WTC11 (cell line): ENCODE data around the gene RNF19B. TPM values are rescaled to one million over a fixed set of nuclear protein-coding genes. Genes with fewer than 3 reads are reported as not detected.

Source experiments
- AFF4 ChIP-seq: sonication (generic); formaldehyde crosslinking; IDR thresholded peaks from 2 replicates; pipeline ENCODE4 v1.8.1; 2023; ENCODE audit warnings: mild to moderate bottlenecking, missing genetic modification reagents, borderline replicate concordance
- ATF1 ChIP-seq: sonication (generic); formaldehyde crosslinking; IDR thresholded peaks from 2 replicates; pipeline ENCODE4 v1.8.1; 2023; ENCODE audit warnings: mild to moderate bottlenecking, moderate library complexity, missing genetic modification reagents
- E2F4 ChIP-seq: sonication (generic); formaldehyde crosslinking; IDR thresholded peaks from 2 replicates; pipeline ENCODE4 v1.8.1; 2022; ENCODE audit warnings: low read depth, mild to moderate bottlenecking, moderate library complexity, missing genetic modification reagents, borderline replicate concordance
- E2F5 ChIP-seq: sonication (generic); formaldehyde crosslinking; IDR thresholded peaks from 2 replicates; pipeline ENCODE4 v1.8.1; 2022; ENCODE audit warnings: mild to moderate bottlenecking, moderate library complexity, missing genetic modification reagents
- EMX1 ChIP-seq: fragments of 250-450 bp; sonication (Bioruptor Pico); IDR thresholded peaks from 2 replicates; pipeline ENCODE4 v1.8.0; 2021; ENCODE audit warnings: mild to moderate bottlenecking
- FOXK1 ChIP-seq: sonication (generic); formaldehyde crosslinking; IDR thresholded peaks from 2 replicates; pipeline ENCODE4 v1.8.0; 2022; ENCODE audit warnings: mild to moderate bottlenecking, moderate library complexity, missing genetic modification reagents
- HMGA2 ChIP-seq: fragments of 250-450 bp; sonication (Bioruptor Pico); IDR thresholded peaks from 2 replicates; pipeline ENCODE4 v1.4.0; 2021; ENCODE audit warnings: mild to moderate bottlenecking, moderate library complexity
- KAT7 ChIP-seq: sonication (generic); formaldehyde crosslinking; IDR thresholded peaks from 2 replicates; pipeline ENCODE4 v1.8.1; 2023; ENCODE audit warnings: missing genetic modification reagents, mild to moderate bottlenecking, borderline replicate concordance
- MYBL2 ChIP-seq: sonication (generic); formaldehyde crosslinking; IDR thresholded peaks from 2 replicates; pipeline ENCODE4 v1.8.1; 2023; ENCODE audit warnings: mild to moderate bottlenecking, moderate library complexity, missing genetic modification reagents
- NFE2L1 ChIP-seq: sonication (generic); formaldehyde crosslinking; IDR thresholded peaks from 2 replicates; pipeline ENCODE4 v1.8.1; 2023; ENCODE audit warnings: missing genetic modification reagents
- NFYB ChIP-seq: sonication (generic); formaldehyde crosslinking; conservative IDR thresholded peaks from 2 replicates; pipeline ENCODE4 v1.8.0; 2022; ENCODE audit warnings: low read depth, missing genetic modification reagents
- NR3C1 ChIP-seq: sonication (generic); formaldehyde crosslinking; conservative IDR thresholded peaks from 2 replicates; pipeline ENCODE4 v1.8.1; 2023; ENCODE audit warnings: low read depth, mild to moderate bottlenecking, missing genetic modification reagents
- PRRX2 ChIP-seq: fragments of 250-450 bp; sonication (Bioruptor Pico); IDR thresholded peaks from 2 replicates; pipeline ENCODE4 v1.8.0; 2021; ENCODE audit warnings: mild to moderate bottlenecking
- SMAD3 ChIP-seq: sonication (generic); formaldehyde crosslinking; IDR thresholded peaks from 2 replicates; pipeline ENCODE4 v1.8.0; 2022; ENCODE audit warnings: missing genetic modification reagents, mild to moderate bottlenecking, borderline replicate concordance
- SMAD4 ChIP-seq: sonication (generic); formaldehyde crosslinking; IDR thresholded peaks from 2 replicates; pipeline ENCODE4 v1.8.0; 2022; ENCODE audit warnings: mild to moderate bottlenecking, missing genetic modification reagents
- TCF7 ChIP-seq: sonication (generic); formaldehyde crosslinking; IDR thresholded peaks from 2 replicates; pipeline ENCODE4 v1.8.0; 2022; ENCODE audit warnings: mild to moderate bottlenecking, low read depth, missing genetic modification reagents, moderate library complexity
- TEAD4 ChIP-seq: sonication (generic); formaldehyde crosslinking; IDR thresholded peaks from 2 replicates; pipeline ENCODE4 v1.8.0; 2022; ENCODE audit warnings: mild to moderate bottlenecking, missing genetic modification reagents
- TP53 ChIP-seq: sonication (generic); formaldehyde crosslinking; IDR thresholded peaks from 2 replicates; pipeline ENCODE4 v1.8.1; 2023; ENCODE audit warnings: mild to moderate bottlenecking, missing genetic modification reagents
- ZBTB21 ChIP-seq: sonication (generic); formaldehyde crosslinking; IDR thresholded peaks from 2 replicates; pipeline ENCODE4 v1.8.1; 2023; ENCODE audit warnings: mild to moderate bottlenecking, missing genetic modification reagents, borderline replicate concordance
- ZNF138 ChIP-seq: sonication (generic); formaldehyde crosslinking; conservative IDR thresholded peaks from 2 replicates; pipeline ENCODE4 v1.8.1; 2022; ENCODE audit warnings: mild to moderate bottlenecking, moderate library complexity, missing genetic modification reagents
- ZNF263 ChIP-seq: sonication (generic); formaldehyde crosslinking; IDR thresholded peaks from 2 replicates; pipeline ENCODE4 v1.8.1; 2022; ENCODE audit warnings: low read depth, mild to moderate bottlenecking, moderate library complexity, missing genetic modification reagents
- ZNF317 ChIP-seq: sonication (generic); formaldehyde crosslinking; IDR thresholded peaks from 2 replicates; pipeline ENCODE4 v1.8.1; 2023; ENCODE audit warnings: low read depth, mild to moderate bottlenecking, moderate library complexity, missing genetic modification reagents, borderline replicate concordance
- ZNF396 ChIP-seq: fragments of 250-450 bp; sonication (Bioruptor Pico); IDR thresholded peaks from 2 replicates; pipeline ENCODE4 v1.8.0; 2021; ENCODE audit warnings: mild to moderate bottlenecking, moderate library complexity, borderline replicate concordance
- total RNA-seq: library from RNA; stranded (reverse); gene quantifications from 3 replicates; pipeline ENCODE4 v1.2.3, GENCODE V29; 2021
- TF ChIP-seq, protein P1 (sequence below): fragments of 250-450 bp; sonication (Bioruptor Pico); IDR thresholded peaks from 2 replicates; pipeline ENCODE4 v1.9.0; 2021; ENCODE audit warnings: mild to moderate bottlenecking, borderline replicate concordance
- TF ChIP-seq, protein P2 (sequence below): sonication (generic); formaldehyde crosslinking; IDR thresholded peaks from 2 replicates; pipeline ENCODE4 v1.8.1; 2023; ENCODE audit warnings: mild to moderate bottlenecking, missing genetic modification reagents, moderate library complexity
- TF ChIP-seq, protein P3 (sequence below): sonication (generic); formaldehyde crosslinking; IDR thresholded peaks from 2 replicates; pipeline ENCODE4 v1.8.0; 2023; ENCODE audit warnings: missing genetic modification reagents
- TF ChIP-seq, protein P4 (sequence below): fragments of 250-450 bp; sonication (Bioruptor Pico); IDR thresholded peaks from 2 replicates; pipeline ENCODE4 v1.9.0; 2021; ENCODE audit warnings: moderate library complexity, mild to moderate bottlenecking, inconsistent platforms, borderline replicate concordance

The RNF19B gene
- total RNA-seq, 1 experiment from 2014 or later, result 21.9 TPM

- TF ChIP-seq, protein P1, sequence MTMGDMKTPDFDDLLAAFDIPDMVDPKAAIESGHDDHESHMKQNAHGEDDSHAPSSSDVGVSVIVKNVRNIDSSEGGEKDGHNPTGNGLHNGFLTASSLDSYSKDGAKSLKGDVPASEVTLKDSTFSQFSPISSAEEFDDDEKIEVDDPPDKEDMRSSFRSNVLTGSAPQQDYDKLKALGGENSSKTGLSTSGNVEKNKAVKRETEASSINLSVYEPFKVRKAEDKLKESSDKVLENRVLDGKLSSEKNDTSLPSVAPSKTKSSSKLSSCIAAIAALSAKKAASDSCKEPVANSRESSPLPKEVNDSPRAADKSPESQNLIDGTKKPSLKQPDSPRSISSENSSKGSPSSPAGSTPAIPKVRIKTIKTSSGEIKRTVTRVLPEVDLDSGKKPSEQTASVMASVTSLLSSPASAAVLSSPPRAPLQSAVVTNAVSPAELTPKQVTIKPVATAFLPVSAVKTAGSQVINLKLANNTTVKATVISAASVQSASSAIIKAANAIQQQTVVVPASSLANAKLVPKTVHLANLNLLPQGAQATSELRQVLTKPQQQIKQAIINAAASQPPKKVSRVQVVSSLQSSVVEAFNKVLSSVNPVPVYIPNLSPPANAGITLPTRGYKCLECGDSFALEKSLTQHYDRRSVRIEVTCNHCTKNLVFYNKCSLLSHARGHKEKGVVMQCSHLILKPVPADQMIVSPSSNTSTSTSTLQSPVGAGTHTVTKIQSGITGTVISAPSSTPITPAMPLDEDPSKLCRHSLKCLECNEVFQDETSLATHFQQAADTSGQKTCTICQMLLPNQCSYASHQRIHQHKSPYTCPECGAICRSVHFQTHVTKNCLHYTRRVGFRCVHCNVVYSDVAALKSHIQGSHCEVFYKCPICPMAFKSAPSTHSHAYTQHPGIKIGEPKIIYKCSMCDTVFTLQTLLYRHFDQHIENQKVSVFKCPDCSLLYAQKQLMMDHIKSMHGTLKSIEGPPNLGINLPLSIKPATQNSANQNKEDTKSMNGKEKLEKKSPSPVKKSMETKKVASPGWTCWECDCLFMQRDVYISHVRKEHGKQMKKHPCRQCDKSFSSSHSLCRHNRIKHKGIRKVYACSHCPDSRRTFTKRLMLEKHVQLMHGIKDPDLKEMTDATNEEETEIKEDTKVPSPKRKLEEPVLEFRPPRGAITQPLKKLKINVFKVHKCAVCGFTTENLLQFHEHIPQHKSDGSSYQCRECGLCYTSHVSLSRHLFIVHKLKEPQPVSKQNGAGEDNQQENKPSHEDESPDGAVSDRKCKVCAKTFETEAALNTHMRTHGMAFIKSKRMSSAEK (CRISPR knock-in tag), result no peak
- TF ChIP-seq ATF1 (CRISPR knock-in tag) (no peak), EMX1 (CRISPR knock-in tag) (no peak), TP53 (CRISPR knock-in tag) (0 out of 2 replicates have a peak, but pooled peaks have one; percentile 65), ZBTB21 (no peak), NFE2L1 (CRISPR knock-in tag) (peak; percentile 94), TCF7 (CRISPR knock-in tag) (no peak), ZNF317 (no peak), ZNF263 (CRISPR knock-in tag) (no peak), FOXK1 (peak; percentile 53; the same call in 1 of the 2 replicates), E2F5 (CRISPR knock-in tag) (peak; percentile 36; the same call in 1 of the 2 replicates), SMAD4 (no peak), NR3C1 (CRISPR knock-in tag) (no peak), HMGA2 (no peak), ZNF138 (CRISPR knock-in tag) (no peak), E2F4 (no peak), ZNF396 (CRISPR knock-in tag) (no peak), NFYB (CRISPR knock-in tag) (no peak), SMAD3 (CRISPR knock-in tag) (no peak), AFF4 (no peak), PRRX2 (CRISPR knock-in tag) (no peak), KAT7 (no peak), TEAD4 (no peak), MYBL2 (CRISPR knock-in tag) (no peak)
- TF ChIP-seq, protein P2, sequence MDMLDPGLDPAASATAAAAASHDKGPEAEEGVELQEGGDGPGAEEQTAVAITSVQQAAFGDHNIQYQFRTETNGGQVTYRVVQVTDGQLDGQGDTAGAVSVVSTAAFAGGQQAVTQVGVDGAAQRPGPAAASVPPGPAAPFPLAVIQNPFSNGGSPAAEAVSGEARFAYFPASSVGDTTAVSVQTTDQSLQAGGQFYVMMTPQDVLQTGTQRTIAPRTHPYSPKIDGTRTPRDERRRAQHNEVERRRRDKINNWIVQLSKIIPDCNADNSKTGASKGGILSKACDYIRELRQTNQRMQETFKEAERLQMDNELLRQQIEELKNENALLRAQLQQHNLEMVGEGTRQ (CRISPR knock-in tag), result no peak
- TF ChIP-seq, protein P3, sequence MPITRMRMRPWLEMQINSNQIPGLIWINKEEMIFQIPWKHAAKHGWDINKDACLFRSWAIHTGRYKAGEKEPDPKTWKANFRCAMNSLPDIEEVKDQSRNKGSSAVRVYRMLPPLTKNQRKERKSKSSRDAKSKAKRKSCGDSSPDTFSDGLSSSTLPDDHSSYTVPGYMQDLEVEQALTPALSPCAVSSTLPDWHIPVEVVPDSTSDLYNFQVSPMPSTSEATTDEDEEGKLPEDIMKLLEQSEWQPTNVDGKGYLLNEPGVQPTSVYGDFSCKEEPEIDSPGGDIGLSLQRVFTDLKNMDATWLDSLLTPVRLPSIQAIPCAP (CRISPR knock-in tag), result no peak
- TF ChIP-seq, protein P4, sequence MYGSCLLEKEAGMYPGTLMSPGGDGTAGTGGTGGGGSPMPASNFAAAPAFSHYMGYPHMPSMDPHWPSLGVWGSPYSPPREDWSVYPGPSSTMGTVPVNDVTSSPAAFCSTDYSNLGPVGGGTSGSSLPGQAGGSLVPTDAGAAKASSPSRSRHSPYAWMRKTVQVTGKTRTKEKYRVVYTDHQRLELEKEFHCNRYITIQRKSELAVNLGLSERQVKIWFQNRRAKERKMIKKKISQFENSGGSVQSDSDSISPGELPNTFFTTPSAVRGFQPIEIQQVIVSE (CRISPR knock-in tag), result no peak
These were observed 72.0 kb downstream of the RNF19B start (continued) for GRCh38 chr1:32892368-32893197.
